Skeletal muscle cell (primary cell): Measurements from ENCODE around the gene BANP.
"Not testable (repeated sequence)": the region's sequence is repeated elsewhere in the genome, so short reads cannot be mapped to it uniquely, and the experiment has no call there.

Experiments used
- DNase-seq: peaks from one replicate; pipeline ENCODE4 v3.0.0-alpha.2; 2010; ENCODE audit warnings: low read depth
- H3K4me3 ChIP-seq: 2 replicates; pipeline ENCODE4 v1.5.1; 2011; ENCODE audit warnings: low read depth, mild to moderate bottlenecking, control low read depth, low read length, moderate library complexity

Gene BANP

DNA sequence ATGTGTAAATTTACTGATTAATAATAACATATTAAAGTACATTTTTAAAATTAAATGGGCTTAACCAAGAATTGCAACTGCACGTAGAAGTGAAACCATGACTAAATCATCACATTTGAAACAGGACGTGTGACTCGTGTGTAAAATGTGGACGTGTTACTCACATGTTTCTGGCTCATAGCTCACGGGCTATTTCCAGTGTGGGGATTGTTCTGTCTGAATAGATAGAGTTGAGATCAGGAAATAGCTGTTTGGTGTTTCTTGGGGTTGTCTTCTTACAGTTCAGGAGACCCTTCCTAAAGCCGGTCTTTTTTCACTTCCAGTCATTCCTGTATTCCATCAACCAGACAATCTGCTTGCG is 32.5 kb downstream of the BANP start:
- DNase-seq, H3K4me3 ChIP-seq: not testable (repeated sequence)

DNA sequence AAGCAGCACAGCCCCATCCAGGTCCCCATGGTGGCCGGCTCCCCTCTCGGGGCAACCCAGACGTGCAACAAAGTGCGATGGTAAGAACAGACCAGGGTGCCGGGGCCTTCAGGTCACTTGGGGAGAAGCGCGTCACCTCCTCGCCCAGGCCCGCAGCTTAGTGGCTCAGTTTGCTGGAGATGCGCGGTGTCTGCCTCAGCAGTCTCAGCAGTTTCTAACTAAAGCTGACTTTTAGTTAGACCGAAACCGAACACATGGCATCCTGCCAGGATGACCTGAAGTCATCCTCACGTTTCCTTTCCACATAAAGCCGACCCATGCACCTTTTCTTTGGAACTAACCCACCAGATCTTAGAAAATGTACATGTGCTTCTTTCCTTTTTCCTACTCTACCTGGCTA is 32.9 kb downstream of the BANP start:
- not testable (repeated sequence) for H3K4me3 ChIP-seq, DNase-seq

DNA sequence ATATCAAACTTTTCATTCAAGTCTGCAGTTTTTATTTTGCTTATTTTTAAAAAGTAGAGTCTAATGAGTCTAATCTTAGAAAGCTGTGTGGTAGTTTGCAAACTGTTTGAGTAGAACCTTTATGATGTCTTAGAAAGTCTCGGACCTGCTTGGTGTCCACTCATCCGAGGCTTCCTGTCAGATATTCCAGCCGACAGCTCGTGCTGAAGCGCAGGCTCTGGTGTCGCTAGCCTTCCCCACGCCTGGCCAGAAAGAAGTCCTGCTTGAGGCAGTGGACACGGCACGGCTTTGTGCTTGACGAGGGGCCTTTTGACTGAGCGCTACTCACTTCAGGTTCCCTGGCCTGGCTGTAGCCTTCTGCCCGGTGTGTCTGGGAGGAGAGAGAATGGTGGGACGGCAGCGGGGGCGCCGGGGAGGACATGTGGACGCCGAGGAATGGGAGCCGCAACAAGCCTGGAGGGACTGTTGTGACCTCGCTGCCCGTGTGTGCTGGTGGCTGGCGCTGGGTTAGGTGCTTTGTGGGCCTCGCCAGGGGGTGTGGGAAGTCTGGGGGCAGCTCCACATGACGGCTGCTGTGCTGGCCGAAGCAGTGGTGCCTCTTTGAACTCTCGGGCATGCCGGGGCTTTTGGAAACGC is 33.5 kb downstream of the BANP start:
- no peak overlapping the region for H3K4me3 ChIP-seq
- DNase-seq, result no peak

DNA sequence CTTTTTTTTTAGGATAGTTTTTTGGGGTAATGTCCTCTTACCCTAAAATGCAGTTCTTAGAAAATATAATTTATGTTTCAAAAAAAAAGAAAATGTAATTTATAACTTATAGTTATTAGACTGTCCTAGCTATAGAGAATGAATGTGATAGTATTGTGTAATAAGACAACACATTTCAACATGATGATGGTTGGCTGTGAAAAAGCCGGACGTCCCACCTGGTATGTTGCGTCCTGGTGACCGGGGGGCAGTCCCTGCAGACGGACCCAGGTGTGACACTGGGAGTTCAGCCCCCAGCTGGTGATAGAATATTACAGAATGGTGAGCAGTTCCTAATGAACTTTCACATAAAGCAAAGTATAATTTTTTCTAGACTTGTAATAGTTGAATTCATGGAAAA is 34.3 kb downstream of the BANP start:
- not testable (repeated sequence) for H3K4me3 ChIP-seq, DNase-seq

DNA sequence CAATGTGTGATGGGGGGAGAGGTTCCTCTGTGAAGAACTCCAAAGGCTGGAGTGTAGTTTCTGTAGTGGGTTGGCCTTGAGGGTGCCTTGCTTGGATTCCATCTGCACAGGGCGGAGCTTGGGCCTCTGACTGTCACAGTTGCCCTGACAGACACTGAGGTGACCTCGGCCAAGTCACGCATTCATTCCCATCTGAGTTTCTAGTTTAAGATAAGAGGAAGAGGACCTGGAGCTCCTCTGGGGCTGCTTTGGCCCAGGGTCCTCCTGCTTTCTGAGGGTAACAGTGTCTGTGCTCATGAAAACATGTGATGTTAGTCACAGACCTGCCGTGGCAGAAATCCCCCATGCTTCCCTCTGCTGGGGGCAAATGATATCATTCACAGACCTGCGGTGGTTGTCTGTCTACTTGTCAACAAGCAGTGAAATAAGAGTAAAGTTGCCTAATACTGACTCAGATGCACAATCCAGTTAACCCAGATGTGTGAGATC is 35.2 kb downstream of the BANP start:
- H3K4me3 ChIP-seq, result not testable (repeated sequence)
- peak; percentile 75 for DNase-seq

DNA sequence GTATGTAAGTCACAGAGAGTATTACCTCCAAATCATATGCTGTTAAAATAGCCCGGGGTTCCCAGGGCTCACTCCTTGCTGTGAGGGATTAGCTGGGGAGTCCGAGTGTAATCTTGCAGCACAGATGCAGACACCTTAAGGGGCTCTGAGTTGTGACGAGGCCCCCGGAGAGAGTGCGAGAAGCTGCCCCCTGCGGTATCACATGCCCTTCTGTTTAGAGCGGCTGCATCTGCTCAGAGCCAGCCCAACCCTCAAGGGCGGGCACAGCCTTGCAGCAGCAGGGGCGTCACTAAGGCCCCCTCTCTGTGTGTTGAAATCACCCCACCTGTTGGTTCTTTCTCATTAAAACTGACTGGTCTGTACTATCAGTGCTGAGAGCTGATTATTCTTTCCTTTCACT is 37.4 kb downstream of the BANP start:
- DNase-seq, H3K4me3 ChIP-seq: not testable (repeated sequence)

DNA sequence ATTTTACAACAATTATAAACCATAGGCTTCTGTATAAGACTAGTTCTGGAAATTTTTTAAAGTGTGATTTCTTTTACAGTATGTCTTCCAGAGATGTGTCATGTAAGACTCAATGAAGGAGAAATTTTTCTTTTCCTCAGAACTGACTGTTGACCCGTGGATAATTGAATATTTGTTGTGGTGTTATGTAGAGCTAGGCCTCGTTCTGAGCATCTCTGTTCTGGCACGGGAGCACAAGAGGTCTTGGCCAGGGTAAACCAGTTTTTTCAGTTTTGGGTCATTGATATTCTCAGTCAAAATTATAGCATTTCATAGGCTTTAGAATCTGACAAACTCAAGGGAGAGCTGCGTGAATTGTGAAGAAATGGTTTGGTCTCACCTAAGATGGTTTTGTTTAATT is 39.0 kb downstream of the BANP start:
- H3K4me3 ChIP-seq, DNase-seq: not testable (repeated sequence)

DNA sequence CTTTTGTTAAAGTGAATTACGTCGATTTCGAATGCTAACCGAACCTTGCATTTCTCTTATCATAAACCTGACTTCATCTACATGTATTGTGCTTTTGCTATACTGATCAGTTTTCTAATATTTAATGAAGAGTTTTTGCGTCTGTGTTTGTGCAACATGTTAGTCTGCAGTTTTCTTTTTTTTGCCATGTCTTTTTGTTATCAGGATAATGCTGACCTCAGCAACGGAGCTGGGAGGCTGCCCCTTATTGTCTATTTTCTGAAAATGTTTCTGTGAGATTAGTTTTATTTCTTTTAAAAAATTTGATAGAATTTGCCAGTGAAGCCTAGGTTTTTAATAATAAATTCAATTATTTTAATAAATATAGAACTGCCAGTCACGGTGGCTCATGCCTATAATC is 40.9 kb downstream of the BANP start:
- not testable (repeated sequence) for DNase-seq

DNA sequence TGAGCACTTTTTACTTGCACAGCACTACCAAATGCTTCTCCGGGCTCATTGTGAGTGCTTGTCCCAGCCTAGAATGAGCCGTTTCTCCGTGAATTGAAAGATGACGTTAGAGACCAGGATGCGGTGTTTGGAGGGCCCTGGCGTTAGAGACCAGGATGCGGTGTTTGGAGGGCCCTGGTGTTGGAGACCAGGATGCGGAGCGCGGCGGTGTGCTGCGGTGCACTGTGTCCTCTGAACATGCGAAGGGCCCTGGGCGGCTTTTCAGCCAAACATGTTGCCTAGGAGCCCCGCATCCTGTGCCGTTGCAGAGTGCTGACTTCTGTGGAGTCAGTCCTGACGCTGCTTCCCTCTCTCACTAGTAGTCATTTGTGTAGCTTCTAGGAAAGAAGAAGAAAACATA is 42.7 kb downstream of the BANP start:
- no peak for DNase-seq

More for the DNA sequence above, 40.9 kb downstream of the BANP start:
- not testable (repeated sequence) for H3K4me3 ChIP-seq

DNA sequence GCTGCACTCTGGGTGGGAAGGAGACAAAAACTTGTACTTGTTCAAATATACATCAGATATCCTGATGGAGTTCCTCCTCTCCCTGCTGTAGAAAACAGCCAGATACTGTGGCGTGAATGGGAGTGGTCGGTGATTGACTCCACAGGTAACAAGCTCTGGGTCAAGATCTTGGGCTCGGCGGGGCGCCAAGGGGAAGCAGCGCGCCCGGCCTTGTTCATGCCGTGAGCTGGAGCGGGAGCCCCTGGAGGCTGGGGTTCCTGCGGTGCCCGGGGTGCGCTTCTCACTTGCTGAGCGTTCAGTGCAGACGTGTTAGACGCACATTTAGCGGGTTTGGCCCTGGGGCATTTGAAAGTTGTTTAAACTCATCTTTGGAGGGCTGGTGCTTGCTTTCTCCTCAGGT is 44.4 kb downstream of the BANP start:
- no peak for DNase-seq

More for the DNA sequence above, 42.7 kb downstream of the BANP start:
- H3K4me3 ChIP-seq, result no peak overlapping the region

DNA sequence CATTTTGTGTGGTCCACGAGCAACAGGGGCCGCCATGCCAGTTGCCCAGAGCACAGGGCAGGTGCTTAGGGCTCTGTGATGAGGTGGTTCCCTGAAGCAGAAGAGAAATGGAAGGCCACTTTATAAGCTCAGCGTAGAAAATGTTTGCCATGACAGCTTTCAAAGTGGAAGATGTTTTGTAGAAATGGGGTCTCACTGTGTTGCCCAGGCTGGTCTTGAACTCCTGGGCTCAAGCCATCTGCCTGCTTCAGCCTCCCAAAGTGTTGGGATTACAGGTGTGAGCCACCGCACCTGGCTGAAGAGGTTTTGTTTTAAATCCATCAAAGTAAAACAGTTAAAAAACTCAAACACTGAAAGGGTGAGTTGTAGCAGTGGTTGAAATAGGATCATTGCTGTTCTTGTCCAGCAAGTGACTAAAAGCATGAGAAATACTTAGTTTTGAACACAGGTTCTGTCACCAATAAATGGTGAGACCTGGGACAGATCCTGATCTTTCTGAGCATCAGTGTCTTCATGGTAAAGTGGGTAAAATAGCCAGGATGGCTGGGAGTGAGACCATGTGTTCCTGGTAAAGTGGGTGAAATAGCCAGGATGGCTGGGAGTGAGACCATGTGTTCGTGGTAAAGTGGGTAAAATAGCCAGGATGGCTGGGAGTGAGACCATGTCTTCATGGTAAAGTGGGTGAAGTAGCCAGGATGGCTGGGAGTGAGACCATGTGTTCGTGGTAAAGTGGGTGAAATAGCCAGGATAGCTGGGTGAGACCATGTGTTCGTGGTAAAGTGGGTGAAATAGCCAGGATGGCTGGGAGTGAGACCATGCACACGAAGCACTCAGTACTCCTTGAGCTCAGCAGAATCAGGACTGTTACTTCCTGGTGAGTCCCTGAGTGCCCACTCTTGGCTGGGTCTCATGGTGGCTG is 46.0 kb downstream of the BANP start:
- H3K4me3 ChIP-seq, result no peak overlapping the region
- DNase-seq, result no peak

More for the DNA sequence above, 44.4 kb downstream of the BANP start:
- H3K4me3 ChIP-seq, result no peak overlapping the region

DNA sequence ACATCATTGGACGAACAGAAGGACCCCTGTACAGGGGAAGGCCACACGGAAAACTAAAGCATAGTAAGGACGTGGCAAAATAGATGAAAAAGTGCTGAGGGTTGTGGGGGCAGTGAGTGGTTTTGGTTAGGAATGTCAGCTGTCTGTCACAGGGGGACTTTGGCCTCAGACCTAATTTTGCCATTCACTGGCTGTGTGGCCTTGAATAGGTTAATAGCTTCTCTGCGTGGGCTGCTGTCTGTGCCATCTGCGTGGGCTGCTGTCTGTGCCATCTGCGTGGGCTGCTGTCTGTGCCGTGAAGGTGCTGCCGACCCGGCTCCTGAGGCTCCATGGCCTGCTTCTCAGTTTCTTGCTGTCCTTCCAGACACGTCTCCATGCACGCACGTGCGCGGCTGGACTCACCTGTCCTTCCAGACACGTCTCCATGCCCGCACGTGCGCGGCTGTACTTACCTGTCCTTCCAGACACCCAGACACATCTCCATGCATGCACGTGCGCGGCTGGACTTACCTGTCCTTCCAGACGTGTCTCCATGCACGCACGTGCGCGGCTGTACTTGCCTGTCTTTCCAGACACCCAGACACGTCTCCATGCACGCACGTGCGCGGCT is 47.1 kb downstream of the BANP start:
- not testable (repeated sequence) for H3K4me3 ChIP-seq, DNase-seq

DNA sequence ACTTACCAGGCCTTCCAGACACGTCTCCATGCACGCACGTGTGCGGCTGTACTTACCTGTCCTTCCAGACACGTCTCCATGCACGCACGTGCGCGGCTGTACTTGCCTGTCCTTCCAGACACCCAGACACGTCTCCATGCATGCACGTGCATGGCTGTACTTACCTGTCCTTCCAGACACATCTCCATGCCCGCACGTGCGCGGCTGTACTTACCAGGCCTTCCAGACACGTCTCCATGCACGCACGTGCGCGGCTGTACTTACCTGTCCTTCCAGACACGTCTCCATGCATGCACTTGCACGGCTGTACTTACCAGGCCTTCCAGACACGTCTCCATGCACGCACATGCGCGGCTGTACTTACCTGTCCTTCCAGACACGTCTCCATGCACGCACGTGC is 47.8 kb downstream of the BANP start:
- not testable (repeated sequence) for H3K4me3 ChIP-seq, DNase-seq

DNA sequence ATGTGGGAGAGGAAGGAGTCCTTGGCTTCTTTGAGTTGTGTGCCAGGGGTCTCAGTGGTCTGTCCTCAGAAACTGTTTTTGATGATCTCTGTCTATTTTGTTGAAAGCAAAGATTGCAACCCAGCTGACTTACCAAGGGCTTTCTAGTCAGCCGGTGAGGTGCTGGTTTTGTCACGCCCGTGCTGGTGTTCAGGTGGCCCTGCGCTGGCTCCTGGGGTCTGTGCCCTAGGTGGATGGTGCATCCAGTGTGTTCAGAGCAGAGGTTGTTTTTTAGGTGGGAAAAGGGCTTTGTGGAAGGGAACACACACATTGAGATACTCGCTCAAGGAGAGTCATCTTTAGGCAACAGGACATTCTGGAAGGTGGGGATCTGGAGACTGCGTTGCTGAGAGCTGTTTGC is 51.0 kb downstream of the BANP start:
- H3K4me3 ChIP-seq, result no peak overlapping the region
- no peak for DNase-seq

DNA sequence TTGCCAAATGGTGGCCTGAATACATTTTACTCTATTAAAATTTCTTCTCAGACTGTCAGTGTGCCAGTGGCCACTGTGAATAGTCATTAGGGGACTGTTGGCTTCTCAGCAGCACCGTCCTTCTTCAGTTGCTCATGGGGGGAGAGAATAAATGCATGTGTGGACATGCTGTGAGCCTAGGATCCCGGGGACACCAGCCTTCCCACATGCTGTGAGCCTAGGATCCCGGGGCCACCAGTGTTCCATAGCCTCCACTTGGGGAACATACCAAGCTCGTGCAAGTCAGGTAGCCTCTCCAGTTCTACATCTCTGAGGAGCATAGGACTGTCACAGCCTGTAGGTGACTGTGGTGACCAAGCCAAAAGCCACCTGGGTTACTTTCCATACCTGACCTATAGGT is 51.5 kb downstream of the BANP start:
- DNase-seq, result no peak
- no peak overlapping the region for H3K4me3 ChIP-seq

DNA sequence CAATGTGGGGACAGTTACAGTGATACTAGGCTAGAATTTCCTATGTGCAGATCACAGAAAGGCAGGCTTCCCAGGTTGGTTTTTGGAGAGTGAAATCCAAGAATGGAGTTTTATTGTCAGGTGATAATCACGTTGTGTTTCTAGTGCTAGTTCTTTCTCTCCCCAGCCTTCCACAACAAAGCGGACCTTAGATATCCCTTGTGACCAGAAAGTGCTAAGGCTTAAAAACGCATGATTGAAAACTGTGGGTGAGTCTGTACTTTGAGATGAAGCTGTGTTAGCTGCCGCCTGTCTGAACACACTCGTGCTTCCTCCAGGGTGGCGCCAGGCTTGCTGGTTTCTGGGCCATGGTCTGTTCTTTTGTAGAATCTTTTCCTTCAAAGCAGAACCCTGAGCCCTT is 52.1 kb downstream of the BANP start:
- no peak overlapping the region for H3K4me3 ChIP-seq
- no peak for DNase-seq

DNA sequence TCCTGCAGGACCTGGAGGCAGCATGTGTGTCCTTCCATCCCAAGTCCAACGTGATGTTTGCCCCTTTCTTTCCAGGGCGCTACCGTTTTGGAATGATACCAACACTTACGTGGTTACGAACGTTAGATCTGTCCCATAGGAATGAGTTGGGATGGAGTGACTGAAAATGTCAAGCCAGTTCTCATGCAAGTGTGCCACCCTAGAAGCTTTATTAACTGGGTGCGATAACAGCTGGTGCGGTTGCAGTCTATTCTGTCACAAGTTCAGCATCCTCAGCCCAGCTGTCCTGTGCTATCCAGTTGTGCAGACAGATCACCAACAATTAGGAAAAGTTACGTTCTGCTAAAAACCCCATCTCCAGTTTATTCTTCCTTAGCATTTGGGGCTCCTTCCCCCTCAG is 52.5 kb downstream of the BANP start:
- no peak for DNase-seq
- no peak overlapping the region for H3K4me3 ChIP-seq

DNA sequence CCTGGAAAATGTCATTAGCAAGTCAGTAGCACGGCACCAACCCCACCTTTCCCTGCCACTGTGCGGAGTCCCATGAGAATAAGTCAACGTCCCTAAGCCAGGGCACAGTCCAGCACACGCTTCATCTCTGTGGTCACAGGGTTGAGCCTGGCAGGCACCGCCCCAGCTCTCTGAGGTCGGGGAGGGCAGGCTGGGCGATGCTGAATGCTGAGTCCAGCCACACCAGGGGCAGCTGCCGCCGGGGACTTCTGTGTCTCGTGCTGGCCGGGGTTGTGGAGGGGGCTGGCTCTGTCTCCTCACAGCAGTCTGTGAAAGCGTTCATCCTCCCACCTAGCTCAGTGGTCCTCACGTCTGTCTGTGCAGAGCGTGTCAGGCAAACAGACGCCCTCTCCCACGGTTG is 53.2 kb downstream of the BANP start:
- no peak for DNase-seq
- H3K4me3 ChIP-seq, result no peak overlapping the region

DNA sequence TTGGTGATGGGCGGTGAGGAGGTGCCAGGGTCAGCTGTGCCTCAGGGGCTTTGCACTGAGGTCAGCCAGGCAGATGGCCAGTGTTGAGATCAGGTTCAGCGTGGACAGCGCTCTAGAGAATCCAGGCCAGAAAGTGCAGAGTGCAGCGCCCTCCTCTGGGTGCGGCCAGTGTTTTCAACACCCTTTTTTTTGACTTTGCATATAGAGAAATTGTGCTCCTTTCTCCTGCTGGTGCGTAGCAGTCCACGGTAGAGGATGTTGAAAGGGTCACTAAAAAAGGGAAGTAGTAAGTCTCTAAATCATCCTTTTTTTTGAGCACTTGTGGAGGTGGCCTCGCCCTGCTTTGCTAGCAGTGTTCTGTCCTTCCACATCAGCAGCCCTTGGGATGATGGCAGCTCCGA is 53.9 kb downstream of the BANP start:
- H3K4me3 ChIP-seq, result no peak overlapping the region
- no peak for DNase-seq

DNA sequence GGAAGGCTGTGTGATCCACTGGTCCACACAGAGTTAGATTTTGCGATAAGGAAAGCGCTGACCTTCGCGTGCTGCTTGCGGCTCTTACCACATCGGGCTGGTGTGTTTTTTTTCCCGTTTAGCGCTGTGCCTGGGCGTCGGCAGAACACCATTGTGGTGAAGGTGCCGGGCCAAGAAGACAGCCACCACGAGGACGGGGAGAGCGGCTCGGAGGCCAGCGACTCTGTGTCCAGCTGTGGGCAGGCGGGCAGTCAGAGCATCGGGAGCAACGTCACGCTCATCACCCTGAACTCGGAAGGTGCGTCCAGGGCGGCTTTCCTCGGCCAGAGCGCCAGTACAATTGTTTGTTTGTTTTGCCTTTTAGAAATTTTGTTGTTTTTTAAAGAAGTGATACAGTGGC is 54.7 kb downstream of the BANP start:
- H3K4me3 ChIP-seq, result no peak overlapping the region
- DNase-seq, result no peak
